SK-N-SH (cell line): ENCODE measurements around the gene RABGAP1L. TPM values are rescaled to one million over a fixed set of nuclear protein-coding genes. Genes with fewer than 3 reads are reported as not detected.

Experiments
- CTCF ChIA-PET: fragments of 300-600, 350-600 bp; formaldehyde crosslinking; extraction: SDS; loops from one replicate; lab custom pipeline; 2021; lab: Yijun Ruan, JAX
- POLR2A ChIA-PET: fragments of 350-600 bp; sonication (Branson Sonifier 250); formaldehyde crosslinking; extraction: SDS; loops from one replicate; lab custom pipeline; 2020; ENCODE audit warnings: antibody characterized with exemption, inconsistent platforms; lab: Yijun Ruan, JAX
- DNase-seq: peaks from one replicate; pipeline ENCODE4 v3.0.0; 2012
- H2AFZ ChIP-seq: fragments of 200-600 bp; sonication (generic); 2 replicates; pipeline ENCODE4 v1.8.1; 2016; ENCODE audit warnings: antibody characterized with exemption, mild to moderate bottlenecking, low read depth
- H3F3A ChIP-seq: fragments of 200-600 bp; sonication (generic); replicated peaks from 2 replicates; pipeline ENCODE3; 2016; ENCODE audit warnings: antibody characterized with exemption, mild to moderate bottlenecking; ENCODE audit not compliant: insufficient read depth
- H3K27ac ChIP-seq, 2 experiments: fragments of 200-500 bp in 1 of 2; fragments of 200-600 bp in 1 of 2; sonication (Bioruptor generic) in 1 of 2; sonication (generic), shearing (Covaris generic) in 1 of 2; 2 replicates each; pipeline versions ENCODE4 v1.5.1 to v1.6.1; 2014 to 2016; ENCODE audit warnings: low read depth in 2 of 2, inconsistent platforms in 1 of 2, low read length in 1 of 2, mild to moderate bottlenecking in 1 of 2, mixed read lengths in 1 of 2
- H3K27me3 ChIP-seq: fragments of 200-600 bp; sonication (generic), shearing (Covaris generic); 2 replicates; pipeline ENCODE4 v1.6.1; 2016; ENCODE audit warnings: mixed run types; ENCODE audit not compliant: insufficient read depth
- H3K36me3 ChIP-seq, 2 experiments: fragments of 200-500 bp in 1 of 2; fragments of 200-600 bp in 1 of 2; sonication (Bioruptor generic) in 1 of 2; sonication (generic) in 1 of 2; replicated peaks in 1 of 2; 2 replicates each; pipeline versions ENCODE3 to v1.5.1; 2014 to 2016; ENCODE audit warnings: low read length in 1 of 2, mild to moderate bottlenecking in 1 of 2; ENCODE audit not compliant: insufficient read depth in 2 of 2, control insufficient read depth in 1 of 2
- H3K4me1 ChIP-seq, 2 experiments: fragments of 200-500 bp in 1 of 2; fragments of 200-600 bp in 1 of 2; sonication (Bioruptor generic) in 1 of 2; sonication (generic), shearing (Covaris generic) in 1 of 2; 2 replicates each; pipeline versions ENCODE4 v1.5.1 to v1.6.1; 2014 to 2016; ENCODE audit warnings: low read depth in 1 of 2, low read length in 1 of 2, mixed run types in 1 of 2; ENCODE audit not compliant: insufficient read depth in 2 of 2, control insufficient read depth in 1 of 2
- H3K4me2 ChIP-seq: fragments of 200-600 bp; sonication (generic), shearing (Covaris generic); 2 replicates; pipeline ENCODE4 v1.6.1; 2017; ENCODE audit warnings: mixed run types
- H3K4me3 ChIP-seq, 2 experiments: fragments of 200-500 bp in 1 of 2; fragments of 200-600 bp in 1 of 2; sonication (Bioruptor generic) in 1 of 2; sonication (generic), shearing (Covaris generic) in 1 of 2; 2 replicates each; pipeline versions ENCODE4 v1.5.1 to v1.8.1; 2014 to 2016; ENCODE audit warnings: low read depth in 2 of 2, inconsistent platforms in 1 of 2, low read length in 1 of 2, mild to moderate bottlenecking in 1 of 2, mixed read lengths in 1 of 2, moderate library complexity in 1 of 2
- H3K79me2 ChIP-seq: fragments of 200-600 bp; sonication (generic); 2 replicates; pipeline ENCODE4 v1.8.1; 2017; ENCODE audit warnings: mild to moderate bottlenecking; ENCODE audit not compliant: insufficient read depth
- H3K9ac ChIP-seq: fragments of 200-600 bp; sonication (generic); 2 replicates; pipeline ENCODE4 v1.6.1; 2017; ENCODE audit warnings: mixed run types
- H3K9me2 ChIP-seq: fragments of 200-600 bp; sonication (generic); 2 replicates; pipeline ENCODE4 v1.6.1; 2017; ENCODE audit warnings: mixed run types
- H3K9me3 ChIP-seq: fragments of 200-600 bp; sonication (generic); 2 replicates; pipeline ENCODE4 v1.6.1; 2017; ENCODE audit warnings: mixed run types, mild to moderate bottlenecking, moderate library complexity
- H4K20me1 ChIP-seq: fragments of 200-600 bp; sonication (generic); 2 replicates; pipeline ENCODE4 v1.6.1; 2017; ENCODE audit warnings: mild to moderate bottlenecking, mixed run types; ENCODE audit not compliant: insufficient read depth
- CHD2 ChIP-seq: fragments of 150-350 bp; IDR thresholded peaks from 2 replicates; pipeline ENCODE4 v1.6.1; 2018; ENCODE audit warnings: low read length; ENCODE audit not compliant: partially characterized antibody
- ELF1 ChIP-seq: IDR thresholded peaks from 2 replicates; pipeline ENCODE4 v1.4.0; 2012
- EP300 ChIP-seq, 2 experiments: IDR thresholded peaks; 2 replicates each; pipeline versions ENCODE4 v1.4.0 to v1.6.1; 2012; ENCODE audit warnings: borderline replicate concordance in 1 of 2, low read depth in 1 of 2, low read length in 1 of 2
- FOSL2 ChIP-seq: IDR thresholded peaks from 2 replicates; pipeline ENCODE4 v1.4.0; 2012; ENCODE audit warnings: low read depth, mild to moderate bottlenecking, moderate library complexity, borderline replicate concordance
- GABPA ChIP-seq: IDR thresholded peaks from 2 replicates; pipeline ENCODE4 v1.4.0; 2012; ENCODE audit warnings: low read depth, mild to moderate bottlenecking
- JUND ChIP-seq: IDR thresholded peaks from 2 replicates; pipeline ENCODE4 v1.4.0; 2012
- MXI1 ChIP-seq: IDR thresholded peaks from 2 replicates; pipeline ENCODE4 v1.6.1; 2012; ENCODE audit warnings: mild to moderate bottlenecking, low read depth, low read length, improper control_type of control experiment
- NRF1 ChIP-seq: IDR thresholded peaks from 2 replicates; pipeline ENCODE4 v1.6.1; 2012; ENCODE audit warnings: low read depth, mild to moderate bottlenecking, low read length
- POLR2AphosphoS5 ChIP-seq: IDR thresholded peaks from 2 replicates; pipeline ENCODE4 v1.6.1; 2012; ENCODE audit warnings: low read depth, low read length
- RAD21 ChIP-seq: IDR thresholded peaks from 2 replicates; pipeline ENCODE4 v1.6.1; 2012; ENCODE audit warnings: mild to moderate bottlenecking, low read length
- RCOR1 ChIP-seq: fragments of 150-350 bp; IDR thresholded peaks from 2 replicates; pipeline ENCODE4 v1.6.1; 2017; ENCODE audit warnings: antibody characterized with exemption, low read length
- REST ChIP-seq: IDR thresholded peaks from 2 replicates; pipeline ENCODE4 v1.6.1; 2012; ENCODE audit warnings: mild to moderate bottlenecking, low read depth, low read length, moderate library complexity
- TAF1 ChIP-seq: IDR thresholded peaks from 2 replicates; pipeline ENCODE4 v1.6.1; 2012; ENCODE audit warnings: low read depth, mild to moderate bottlenecking, low read length, moderate library complexity, borderline replicate concordance
- WGBS: methylation state at CpG from one replicate; pipeline ENCODE4 v1.1.6; 2017; ENCODE audit warnings: low lambda C conversion rate; 5-methylcytosine and 5-hydroxymethylcytosine counted together
- polyA plus RNA-seq, 3 experiments: library from polyadenylated mRNA; depleted of rRNA; stranded (reverse); fragments of >200 nt; gene quantifications; 2 replicates each; pipeline ENCODE4 v1.2.3, GENCODE V29; 2012
- TF ChIP-seq, protein P1 (sequence below): IDR thresholded peaks from 2 replicates; pipeline ENCODE4 v1.4.0; 2012; ENCODE audit warnings: low read depth, borderline replicate concordance
- TF ChIP-seq, protein P2 (sequence below): IDR thresholded peaks from 2 replicates; pipeline ENCODE4 v1.4.0; 2012; ENCODE audit warnings: low read depth

Gene RABGAP1L
- polyA plus RNA-seq, 1 of the 3 experiments (the other 2 are of a cell fraction), result 7.2 TPM

GRCh38 chr1:174194461-174194860 is 35.1 kb downstream of the RABGAP1L start (continued):
- TF ChIP-seq REST, result no peak
- no peak for TF ChIP-seq CHD2

DNA sequence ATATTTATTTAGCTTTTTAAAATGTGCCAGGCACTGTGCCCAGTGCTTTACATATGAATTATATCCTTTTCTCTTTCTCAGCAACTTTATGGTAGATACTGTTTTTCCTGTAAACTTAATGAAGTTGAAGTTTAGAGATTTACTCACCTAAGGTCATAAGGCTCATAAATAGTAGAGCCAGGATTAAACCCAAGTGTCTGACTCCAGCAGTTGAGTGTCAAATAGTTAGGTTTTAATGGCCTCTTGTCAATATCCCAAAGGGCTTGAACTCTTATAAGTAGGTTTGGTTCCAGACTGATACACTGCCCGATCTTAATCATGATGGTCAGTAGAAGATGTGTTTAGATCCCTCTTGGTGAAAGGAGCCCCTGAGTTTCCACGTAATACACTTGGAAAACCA is 37.8 kb downstream of the RABGAP1L start:
- Histone ChIP-seq H3K4me1 (no peaks in the 10 kb centered on the region; a peak in 2 of 4 replicates), H3F3A (no peaks in the 10 kb centered on the region), H2AFZ (no peak overlapping the region), H3K27ac (no peak overlapping the region)
- TF ChIP-seq ELF1 (no peak), TAF1 (no peak), MXI1 (no peak), EP300 (IDR thresholded peaks at IDR 0.05; ENCODE audit: borderline replicate concordance in 1 of 2, low read depth in 1 of 2, low read length in 1 of 2) (no peak), RCOR1 (no peak), NRF1 (no peak), FOSL2 (no peak), JUND (no peak), POLR2AphosphoS5 (no peak), REST (no peak), RAD21 (no peak), GABPA (no peak)
- TF ChIP-seq, protein P1, sequence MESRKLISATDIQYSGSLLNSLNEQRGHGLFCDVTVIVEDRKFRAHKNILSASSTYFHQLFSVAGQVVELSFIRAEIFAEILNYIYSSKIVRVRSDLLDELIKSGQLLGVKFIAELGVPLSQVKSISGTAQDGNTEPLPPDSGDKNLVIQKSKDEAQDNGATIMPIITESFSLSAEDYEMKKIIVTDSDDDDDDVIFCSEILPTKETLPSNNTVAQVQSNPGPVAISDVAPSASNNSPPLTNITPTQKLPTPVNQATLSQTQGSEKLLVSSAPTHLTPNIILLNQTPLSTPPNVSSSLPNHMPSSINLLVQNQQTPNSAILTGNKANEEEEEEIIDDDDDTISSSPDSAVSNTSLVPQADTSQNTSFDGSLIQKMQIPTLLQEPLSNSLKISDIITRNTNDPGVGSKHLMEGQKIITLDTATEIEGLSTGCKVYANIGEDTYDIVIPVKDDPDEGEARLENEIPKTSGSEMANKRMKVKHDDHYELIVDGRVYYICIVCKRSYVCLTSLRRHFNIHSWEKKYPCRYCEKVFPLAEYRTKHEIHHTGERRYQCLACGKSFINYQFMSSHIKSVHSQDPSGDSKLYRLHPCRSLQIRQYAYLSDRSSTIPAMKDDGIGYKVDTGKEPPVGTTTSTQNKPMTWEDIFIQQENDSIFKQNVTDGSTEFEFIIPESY, result no peak
- TF ChIP-seq, protein P2, sequence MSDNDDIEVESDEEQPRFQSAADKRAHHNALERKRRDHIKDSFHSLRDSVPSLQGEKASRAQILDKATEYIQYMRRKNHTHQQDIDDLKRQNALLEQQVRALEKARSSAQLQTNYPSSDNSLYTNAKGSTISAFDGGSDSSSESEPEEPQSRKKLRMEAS, result no peak
- TF ChIP-seq, all 33 proteins: peak for 0
- Histone ChIP-seq H4K20me1 (no peaks in the 10 kb centered on the region), H3K79me2 (0 out of 2 replicates have a peak, but pooled peaks cover 6% of the 10 kb centered on the region), H3K36me3 (peaks cover 0 to 4% of the 10 kb centered on the region in 2 experiments), H3K9ac (no peak overlapping the region), H3K9me3 (no peaks in the 10 kb centered on the region), H3K27me3 (no peaks in the 10 kb centered on the region), H3K4me2 (no peak overlapping the region), H3K4me3 (no peak overlapping the region), H3K9me2 (no peaks in the 10 kb centered on the region)
- ChIA-PET CTCF (no interaction called here), POLR2A (no interaction called here)
- no peak for DNase-seq
- 98% methylated on average over 2 of the region's 2 CpGs for WGBS
